DOHH2 (cell line): ENCODE results near the gene ARF3.
A peak's percentile ranks its signal among the peaks of the same experiment; 100 is the strongest.

ENCODE experiments used
- H3F3A ChIP-seq: fragments of 200-600 bp; sonication (generic), shearing (Covaris generic); 2 replicates; pipeline ENCODE4 v1.6.0; 2016; ENCODE audit warnings: antibody characterized with exemption, mild to moderate bottlenecking; ENCODE audit not compliant: control insufficient read depth, insufficient read depth
- H3K27ac ChIP-seq: fragments of 200-600 bp; sonication (generic); 2 replicates; pipeline ENCODE4 v1.5.1; 2014; ENCODE audit warnings: low read depth, mild to moderate bottlenecking, low read length, moderate library complexity
- H3K27me3 ChIP-seq: fragments of 200-600 bp; sonication (generic); 2 replicates; pipeline ENCODE4 v1.6.1; 2014; ENCODE audit warnings: mild to moderate bottlenecking, low read length, mixed read lengths; ENCODE audit not compliant: control insufficient read depth
- H3K36me3 ChIP-seq: fragments of 200-600 bp; sonication (generic); 2 replicates; pipeline ENCODE4 v1.6.1; 2014; ENCODE audit warnings: mild to moderate bottlenecking, low read length, moderate library complexity, mixed read lengths; ENCODE audit not compliant: control insufficient read depth
- H3K4me1 ChIP-seq: fragments of 200-600 bp; sonication (generic); 2 replicates; pipeline ENCODE4 v1.6.1; 2014; ENCODE audit warnings: mild to moderate bottlenecking, low read length, mixed read lengths; ENCODE audit not compliant: control insufficient read depth
- H3K4me2 ChIP-seq: fragments of 200-600 bp; sonication (generic); 2 replicates; pipeline ENCODE4 v1.6.0; 2014; ENCODE audit warnings: mild to moderate bottlenecking, low read length, moderate library complexity
- H3K4me3 ChIP-seq: fragments of 200-600 bp; sonication (generic); 2 replicates; pipeline ENCODE4 v1.5.1; 2014; ENCODE audit warnings: mild to moderate bottlenecking, low read length, mixed read lengths
- H3K79me2 ChIP-seq: fragments of 200-600 bp; sonication (generic); 2 replicates; pipeline ENCODE4 v1.6.1; 2014; ENCODE audit warnings: mild to moderate bottlenecking, low read length, mixed read lengths; ENCODE audit not compliant: control insufficient read depth
- H3K9me2 ChIP-seq: fragments of 200-600 bp; sonication (generic); replicated peaks from 2 replicates; pipeline ENCODE4 v1.6.1; 2014; ENCODE audit warnings: mild to moderate bottlenecking, low read length, mixed read lengths; ENCODE audit not compliant: control insufficient read depth
- H3K9me3 ChIP-seq: fragments of 200-600 bp; sonication (generic); 2 replicates; pipeline ENCODE4 v1.6.1; 2014; ENCODE audit warnings: antibody characterized with exemption, low read length, mixed read lengths; ENCODE audit not compliant: control insufficient read depth, insufficient read depth
- H4K20me1 ChIP-seq: fragments of 200-600 bp; sonication (generic); 2 replicates; pipeline ENCODE4 v1.6.0; 2014; ENCODE audit warnings: low read depth, mild to moderate bottlenecking, antibody characterized with exemption, low read length, moderate library complexity; ENCODE audit not compliant: control insufficient read depth, insufficient read depth
- EZH2phosphoT487 ChIP-seq: fragments of 200-600 bp; sonication (generic); IDR thresholded peaks from 2 replicates; pipeline ENCODE4 v1.6.1; 2017; ENCODE audit warnings: borderline replicate concordance, mild to moderate bottlenecking, antibody characterized with exemption, low read length, moderate library complexity, mixed read lengths
- TF ChIP-seq, protein P1 (sequence below): fragments of 200-600 bp; sonication (generic); IDR thresholded peaks from one replicate; pipeline ENCODE4 v1.5.1; 2014; ENCODE audit warnings: antibody characterized with exemption, mild to moderate bottlenecking, low read depth, low read length; ENCODE audit not compliant: poor library complexity, severe bottlenecking

ARF3 gene

DNA sequence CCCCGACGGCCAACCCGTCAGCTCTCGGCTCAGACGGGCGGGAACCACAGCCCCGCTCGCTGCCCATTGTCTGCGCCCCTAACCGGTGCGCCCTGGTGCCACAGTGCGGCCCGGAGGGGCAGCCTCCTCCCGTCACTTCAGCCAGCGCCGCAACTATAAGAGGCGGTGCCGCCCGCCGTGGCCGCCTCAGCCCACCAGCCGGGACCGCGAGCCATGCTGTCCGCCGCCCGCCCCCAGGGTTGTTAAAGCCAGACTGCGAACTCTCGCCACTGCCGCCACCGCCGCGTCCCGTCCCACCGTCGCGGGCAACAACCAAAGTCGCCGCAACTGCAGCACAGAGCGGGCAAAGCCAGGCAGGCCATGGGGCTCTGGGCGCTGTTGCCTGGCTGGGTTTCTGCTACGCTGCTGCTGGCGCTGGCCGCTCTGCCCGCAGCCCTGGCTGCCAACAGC lies 21.0 kb upstream of the ARF3 start, which contains the start of gene WNT1:
TSS of gene WNT1 (plus strand) at position 32 of the 450 bp plus-strand sequence. CDS start at position 361, 329 bp downstream.
- H3K79me2 ChIP-seq = no peaks in the 10 kb centered on the region
- no peaks in the 10 kb centered on the region for H4K20me1 ChIP-seq

DNA sequence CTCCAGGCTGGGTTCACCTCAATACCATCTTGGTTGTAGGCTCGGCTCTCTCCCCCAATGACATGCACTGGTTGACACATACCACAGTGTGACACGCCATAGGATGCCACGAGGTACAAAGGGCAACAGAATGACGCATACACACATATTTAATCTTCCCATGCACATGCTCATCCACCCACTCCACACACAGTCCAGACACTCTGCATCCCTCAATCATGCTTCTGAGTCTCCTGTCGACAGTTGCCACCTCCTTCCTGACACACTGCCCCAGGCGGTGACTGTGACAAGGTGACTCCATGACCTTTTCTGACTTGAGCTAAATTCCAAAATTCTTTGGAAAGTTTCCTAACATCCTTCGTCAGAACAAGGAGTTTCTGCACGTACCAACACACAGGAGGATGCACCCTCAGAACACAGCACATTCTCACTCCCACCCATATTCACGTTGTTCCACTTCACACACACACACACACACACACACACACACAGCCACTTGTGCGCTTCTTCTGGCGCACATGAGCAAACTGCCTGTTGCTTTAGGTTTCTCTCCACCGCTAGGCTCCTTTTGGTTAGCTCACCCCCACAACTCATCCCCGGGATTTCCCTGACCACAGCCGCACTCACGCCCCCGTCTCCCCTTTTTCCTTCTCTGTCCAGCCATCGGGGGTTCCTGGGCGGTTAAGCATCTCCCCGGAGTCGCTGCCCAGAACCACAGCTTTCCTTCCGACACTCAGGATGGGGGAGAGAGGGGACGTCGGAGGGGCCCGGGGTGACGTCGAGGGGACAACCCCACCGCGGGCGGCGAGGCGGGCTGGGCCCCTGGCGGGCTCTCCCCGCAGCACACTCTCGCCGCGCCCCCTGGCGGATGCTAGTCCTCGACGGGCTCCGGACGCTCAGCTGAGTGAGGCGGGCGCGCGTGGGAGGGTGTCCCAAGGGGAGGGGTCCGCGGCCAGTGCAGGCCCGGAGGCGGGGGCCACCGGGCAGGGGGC lies 20.3 kb upstream of the ARF3 start:
- Histone ChIP-seq H3K27ac (no peak overlapping the region), H3K9me3 (no peaks in the 10 kb centered on the region), H3F3A (no peaks in the 10 kb centered on the region), H3K4me3 (no peak overlapping the region), H3K27me3 (peaks cover 79% of the 10 kb centered on the region), H3K4me1 (peaks cover 41% of the 10 kb centered on the region), H3K4me2 (peak overlapping the region; percentile 65), H3K9me2 (no peaks in the 10 kb centered on the region), H3K79me2 (no peaks in the 10 kb centered on the region), H4K20me1 (no peaks in the 10 kb centered on the region), H3K36me3 (no peaks in the 10 kb centered on the region)
- 0 out of 2 replicates have a peak, but pooled peaks have one; percentile 25 for TF ChIP-seq EZH2phosphoT487
- TF ChIP-seq, protein P1, sequence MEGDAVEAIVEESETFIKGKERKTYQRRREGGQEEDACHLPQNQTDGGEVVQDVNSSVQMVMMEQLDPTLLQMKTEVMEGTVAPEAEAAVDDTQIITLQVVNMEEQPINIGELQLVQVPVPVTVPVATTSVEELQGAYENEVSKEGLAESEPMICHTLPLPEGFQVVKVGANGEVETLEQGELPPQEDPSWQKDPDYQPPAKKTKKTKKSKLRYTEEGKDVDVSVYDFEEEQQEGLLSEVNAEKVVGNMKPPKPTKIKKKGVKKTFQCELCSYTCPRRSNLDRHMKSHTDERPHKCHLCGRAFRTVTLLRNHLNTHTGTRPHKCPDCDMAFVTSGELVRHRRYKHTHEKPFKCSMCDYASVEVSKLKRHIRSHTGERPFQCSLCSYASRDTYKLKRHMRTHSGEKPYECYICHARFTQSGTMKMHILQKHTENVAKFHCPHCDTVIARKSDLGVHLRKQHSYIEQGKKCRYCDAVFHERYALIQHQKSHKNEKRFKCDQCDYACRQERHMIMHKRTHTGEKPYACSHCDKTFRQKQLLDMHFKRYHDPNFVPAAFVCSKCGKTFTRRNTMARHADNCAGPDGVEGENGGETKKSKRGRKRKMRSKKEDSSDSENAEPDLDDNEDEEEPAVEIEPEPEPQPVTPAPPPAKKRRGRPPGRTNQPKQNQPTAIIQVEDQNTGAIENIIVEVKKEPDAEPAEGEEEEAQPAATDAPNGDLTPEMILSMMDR = peak; percentile 82

More for the DNA sequence above, 21.0 kb upstream of the ARF3 start, which contains the start of gene WNT1:
- Histone ChIP-seq H3K4me1 (peaks cover 41% of the 10 kb centered on the region), H3K4me2 (peak within 1 kb of the TSS; percentile 65), H3K9me2 (no peaks in the 10 kb centered on the region), H3K36me3 (no peaks in the 10 kb centered on the region), H3K4me3 (peak within 1 kb of the TSS; percentile 58), H3F3A (no peaks in the 10 kb centered on the region), H3K27me3 (peaks cover 76% of the 10 kb centered on the region), H3K9me3 (no peaks in the 10 kb centered on the region), H3K27ac (no peak within 1 kb of the TSS)
- TF ChIP-seq, protein P1 = peak; percentile 48
- TF ChIP-seq EZH2phosphoT487 = 0 out of 2 replicates have a peak, but pooled peaks have one; percentile 56

DNA sequence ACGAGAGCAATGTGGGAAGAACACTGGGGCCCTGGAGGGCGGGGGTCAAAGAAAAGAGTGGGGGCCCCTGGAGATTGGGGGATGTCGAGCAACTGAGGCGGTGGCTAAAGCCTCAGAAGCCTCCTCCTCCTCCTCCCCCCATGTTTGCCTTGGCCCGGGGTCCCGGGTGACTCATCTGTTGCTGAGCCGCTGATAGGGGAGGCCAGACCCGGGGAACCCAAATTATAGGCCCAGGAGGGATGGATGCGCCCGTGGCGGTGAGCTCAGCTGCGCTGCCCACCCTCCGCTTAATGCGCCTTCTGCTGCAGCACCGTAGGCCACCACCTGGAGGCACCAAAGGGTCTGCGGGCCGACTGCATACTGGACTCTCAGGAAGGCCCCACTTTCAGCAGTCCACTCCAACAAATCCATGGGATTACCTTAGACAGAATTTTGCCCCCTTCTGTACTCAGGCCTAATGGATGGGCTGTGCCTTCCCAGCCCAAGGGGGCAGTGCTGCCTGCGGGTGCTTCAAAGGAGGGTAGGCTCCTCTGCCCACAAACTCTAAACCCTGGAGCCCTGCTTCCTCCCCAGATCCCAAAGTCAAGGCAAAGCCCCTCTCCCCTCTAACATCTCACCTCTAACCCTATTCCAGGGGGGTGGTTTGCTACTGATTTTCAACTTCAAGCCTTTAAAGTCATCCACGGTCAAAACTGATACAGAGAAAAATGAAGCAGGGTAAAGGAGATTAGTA lies 16.8 kb upstream of the ARF3 start:
- H3K27me3 ChIP-seq = peaks cover 78% of the 10 kb centered on the region
- no peak overlapping the region for H3K4me3 ChIP-seq
- no peaks in the 10 kb centered on the region for H3F3A ChIP-seq
- no peaks in the 10 kb centered on the region for H3K79me2 ChIP-seq
- no peak overlapping the region for H3K4me2 ChIP-seq
- no peaks in the 10 kb centered on the region; the same call in 1 of the 2 replicates for H4K20me1 ChIP-seq
- peaks cover 38% of the 10 kb centered on the region for H3K4me1 ChIP-seq
- H3K27ac ChIP-seq = no peak overlapping the region
- TF ChIP-seq, protein P1 = peak; percentile 59
- no peak for TF ChIP-seq EZH2phosphoT487
- H3K36me3 ChIP-seq = no peaks in the 10 kb centered on the region
- H3K9me3 ChIP-seq = no peaks in the 10 kb centered on the region
- no peaks in the 10 kb centered on the region for H3K9me2 ChIP-seq
